ENCODE data around the gene MSH2. TPM values are rescaled to one million over a fixed set of nuclear protein-coding genes. Genes with fewer than 3 reads are reported as not detected.
A peak's percentile ranks its signal among the peaks of the same experiment; 100 is the strongest.
"Not testable (repeated sequence)": the region's sequence is repeated elsewhere in the genome, so short reads cannot be mapped to it uniquely, and the experiment has no call there.

The MSH2 gene
- total RNA-seq, 2 donors from 2014 or later: 126 to 135 TPM

DNA sequence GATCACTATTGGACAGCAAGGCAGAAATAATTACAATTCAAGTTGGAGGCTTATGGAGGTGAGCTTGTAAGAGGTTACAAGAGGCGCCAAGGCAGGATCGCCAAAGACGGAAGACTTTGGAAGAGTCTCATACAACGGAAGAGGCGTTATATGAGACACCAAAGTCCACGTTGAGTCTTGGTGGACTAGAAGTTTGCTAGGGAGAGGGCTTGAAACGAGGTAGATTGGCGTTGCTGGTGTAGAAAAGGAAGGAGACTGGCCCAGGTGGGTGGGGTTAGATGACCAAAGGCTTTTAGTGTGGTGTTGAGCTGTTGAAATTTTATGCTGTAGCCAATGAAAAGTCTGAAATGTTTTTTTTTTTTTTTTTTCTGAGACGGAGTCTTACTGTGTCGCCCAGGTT, 1.4 kb downstream of the MSH2 start:
- Histone ChIP-seq H3K36me3 (ENCODE audit: control insufficient read depth, insufficient read depth, low read length) (peaks cover 44% of the 10 kb centered on the region), H3K9ac (ENCODE audit: extremely low read depth, low read length, poor library complexity, severe bottlenecking) (peak overlapping the region; percentile 90), H3K9me3 (ENCODE audit: control insufficient read depth, low read length) (peaks cover 27% of the 10 kb centered on the region), H3K27ac (ENCODE audit: low read depth, low read length) (no peak overlapping the region), H3K4me3 (ENCODE audit: low read length) (peak overlapping the region; percentile 96), H3K4me1 (ENCODE audit: control insufficient read depth, insufficient read depth, low read length) (peaks cover 3% of the 10 kb centered on the region), H3K27me3 (ENCODE audit: control insufficient read depth, insufficient read depth, low read length, poor library complexity, severe bottlenecking) (no peaks in the 10 kb centered on the region)
- peaks cover 40% of the 10 kb centered on the region for H3K36me3 Mint-ChIP-seq (ENCODE audit: low read depth)
- peak; percentile 44 for DNase-seq
- TF ChIP-seq, protein P1, sequence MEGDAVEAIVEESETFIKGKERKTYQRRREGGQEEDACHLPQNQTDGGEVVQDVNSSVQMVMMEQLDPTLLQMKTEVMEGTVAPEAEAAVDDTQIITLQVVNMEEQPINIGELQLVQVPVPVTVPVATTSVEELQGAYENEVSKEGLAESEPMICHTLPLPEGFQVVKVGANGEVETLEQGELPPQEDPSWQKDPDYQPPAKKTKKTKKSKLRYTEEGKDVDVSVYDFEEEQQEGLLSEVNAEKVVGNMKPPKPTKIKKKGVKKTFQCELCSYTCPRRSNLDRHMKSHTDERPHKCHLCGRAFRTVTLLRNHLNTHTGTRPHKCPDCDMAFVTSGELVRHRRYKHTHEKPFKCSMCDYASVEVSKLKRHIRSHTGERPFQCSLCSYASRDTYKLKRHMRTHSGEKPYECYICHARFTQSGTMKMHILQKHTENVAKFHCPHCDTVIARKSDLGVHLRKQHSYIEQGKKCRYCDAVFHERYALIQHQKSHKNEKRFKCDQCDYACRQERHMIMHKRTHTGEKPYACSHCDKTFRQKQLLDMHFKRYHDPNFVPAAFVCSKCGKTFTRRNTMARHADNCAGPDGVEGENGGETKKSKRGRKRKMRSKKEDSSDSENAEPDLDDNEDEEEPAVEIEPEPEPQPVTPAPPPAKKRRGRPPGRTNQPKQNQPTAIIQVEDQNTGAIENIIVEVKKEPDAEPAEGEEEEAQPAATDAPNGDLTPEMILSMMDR (conservative IDR thresholded peaks at IDR 0.05): no peak
- H3K4me3 Mint-ChIP-seq: peak overlapping the region; percentile 98
- peaks cover 26% of the 10 kb centered on the region for H3K9me3 Mint-ChIP-seq
- H3K4me1 Mint-ChIP-seq: peaks cover 23% of the 10 kb centered on the region
- no peaks in the 10 kb centered on the region for H3K27me3 Mint-ChIP-seq (ENCODE audit: insufficient read depth)
- WGBS, 2 experiments (ENCODE audit: insufficient coverage in 1 of 2, insufficient read length in 1 of 2): 73 to 84% methylated on average over 8 to 10 of the region's 10 CpGs
- H3K27ac Mint-ChIP-seq: peak overlapping the region; percentile 99

DNA sequence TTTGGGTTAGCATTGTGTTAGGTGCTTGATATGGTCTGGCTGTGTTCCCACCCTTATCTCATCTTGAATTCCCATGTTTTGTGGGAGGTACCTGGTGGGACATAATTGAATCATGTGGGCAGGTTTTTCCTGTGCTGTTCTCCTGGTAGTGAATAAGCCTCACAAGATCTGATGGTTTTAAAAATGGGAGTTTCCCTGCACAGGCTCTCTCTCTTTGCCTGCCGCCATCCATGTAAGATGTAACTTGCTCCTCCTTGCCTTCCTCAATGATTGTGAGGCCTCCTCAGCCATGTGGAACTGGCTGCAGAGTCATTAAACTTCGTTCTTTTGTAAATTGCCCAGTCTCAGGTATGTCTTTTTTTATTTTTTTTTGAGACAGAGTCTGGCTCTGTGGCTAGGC, 2.8 kb downstream of the MSH2 start:
- Mint-ChIP-seq H3K36me3 (ENCODE audit: low read depth) (peaks cover 46% of the 10 kb centered on the region), H3K9me3 (peaks cover 26% of the 10 kb centered on the region), H3K4me1 (peaks cover 23% of the 10 kb centered on the region), H3K4me3 (peak overlapping the region; percentile 30), H3K27ac (peak overlapping the region; percentile 30), H3K27me3 (ENCODE audit: insufficient read depth) (no peaks in the 10 kb centered on the region)
- no peaks in the 10 kb centered on the region for H3K27me3 ChIP-seq (ENCODE audit: control insufficient read depth, insufficient read depth, low read length, poor library complexity, severe bottlenecking)
- TF ChIP-seq, protein P1 (conservative IDR thresholded peaks at IDR 0.05): no peak
- peaks cover 3% of the 10 kb centered on the region for H3K4me1 ChIP-seq (ENCODE audit: control insufficient read depth, insufficient read depth, low read length)
- no peak overlapping the region for H3K9ac ChIP-seq (ENCODE audit: extremely low read depth, low read length, poor library complexity, severe bottlenecking)
- no peak overlapping the region for H3K27ac ChIP-seq (ENCODE audit: low read depth, low read length)
- H3K9me3 ChIP-seq (ENCODE audit: control insufficient read depth, low read length): peaks cover 27% of the 10 kb centered on the region
- no peak for DNase-seq
- peak overlapping the region; percentile 74 for H3K4me3 ChIP-seq (ENCODE audit: low read length)
- 98 to 100% methylated on average over 1 to 2 of the region's 2 CpGs for WGBS, 2 experiments (ENCODE audit: insufficient coverage in 1 of 2, insufficient read length in 1 of 2)
- peaks cover 57% of the 10 kb centered on the region for H3K36me3 ChIP-seq (ENCODE audit: control insufficient read depth, insufficient read depth, low read length)

DNA sequence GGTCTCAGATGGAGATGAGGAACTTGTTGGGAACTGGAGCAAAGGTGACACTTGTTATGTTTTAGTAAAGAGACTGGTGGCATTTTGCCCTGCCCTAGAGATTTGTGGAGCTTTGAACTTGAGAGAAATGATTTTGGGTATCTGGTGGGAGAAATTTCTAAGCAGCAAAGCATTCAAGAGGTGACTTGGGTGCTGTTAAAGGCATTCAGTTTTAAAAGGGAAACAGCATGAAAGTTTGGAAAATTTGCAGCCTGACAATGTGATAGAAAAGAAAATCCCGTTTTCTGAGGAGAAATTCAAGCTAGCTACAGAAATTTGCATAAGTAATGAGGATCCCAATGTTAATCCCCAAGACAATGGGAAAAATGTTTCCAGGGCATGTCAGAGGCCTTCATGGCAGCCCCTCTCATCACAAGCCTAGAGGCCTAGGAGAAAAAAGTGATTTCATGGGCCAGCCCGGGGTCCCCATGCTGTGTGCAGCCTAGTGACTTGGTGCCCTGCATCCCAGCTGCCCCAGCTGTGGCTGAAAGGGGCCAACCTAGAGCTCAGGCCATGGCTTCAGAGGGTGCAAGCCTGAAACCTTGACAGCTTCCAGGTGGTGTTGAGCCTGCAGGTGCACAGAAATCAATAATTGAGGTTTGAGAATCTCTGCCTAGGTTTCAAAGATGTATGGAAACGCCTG, 3.8 kb downstream of the MSH2 start:
- Histone ChIP-seq H3K4me3 (ENCODE audit: low read length) (peak overlapping the region; percentile 74), H3K9me3 (ENCODE audit: control insufficient read depth, low read length) (peaks cover 27% of the 10 kb centered on the region), H3K36me3 (ENCODE audit: control insufficient read depth, insufficient read depth, low read length) (peaks cover 67% of the 10 kb centered on the region)
- H3K36me3 Mint-ChIP-seq (ENCODE audit: low read depth): peaks cover 54% of the 10 kb centered on the region
- not testable (repeated sequence) for H3K27me3 ChIP-seq (ENCODE audit: control insufficient read depth, insufficient read depth, low read length, poor library complexity, severe bottlenecking); H3K4me1 ChIP-seq (ENCODE audit: control insufficient read depth, insufficient read depth, low read length); H3K4me3 Mint-ChIP-seq; H3K27me3 Mint-ChIP-seq (ENCODE audit: insufficient read depth); DNase-seq; H3K9ac ChIP-seq (ENCODE audit: extremely low read depth, low read length, poor library complexity, severe bottlenecking); H3K27ac ChIP-seq (ENCODE audit: low read depth, low read length)
- 92 to 93% methylated on average over 3 of the region's 3 CpGs for WGBS, 2 experiments (ENCODE audit: insufficient coverage in 1 of 2, insufficient read length in 1 of 2)
- peaks cover 26% of the 10 kb centered on the region for H3K9me3 Mint-ChIP-seq
- peaks cover 22% of the 10 kb centered on the region for H3K4me1 Mint-ChIP-seq
- H3K27ac Mint-ChIP-seq: peak overlapping the region; percentile 67

DNA sequence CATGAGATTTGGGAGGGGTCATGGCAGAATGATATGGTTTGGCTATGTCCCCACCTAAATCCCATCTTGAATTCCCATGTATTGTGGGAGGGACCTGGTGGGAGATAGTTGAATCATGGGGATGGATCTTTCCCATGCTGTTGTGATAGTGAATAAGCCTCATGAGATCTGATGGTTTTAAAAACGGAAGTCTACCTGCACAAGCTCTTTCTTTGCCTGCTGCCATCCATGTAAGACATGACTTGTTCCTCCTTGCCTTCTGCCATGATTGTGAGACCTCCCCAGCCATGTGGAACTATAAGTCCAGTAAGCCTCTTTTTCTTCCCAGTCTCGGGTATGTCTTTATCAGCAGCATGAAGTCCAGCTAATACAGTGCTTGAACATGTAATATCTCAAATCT, 5.0 kb downstream of the MSH2 start:
- not testable (repeated sequence) for H3K9ac ChIP-seq (ENCODE audit: extremely low read depth, low read length, poor library complexity, severe bottlenecking); H3K4me1 ChIP-seq (ENCODE audit: control insufficient read depth, insufficient read depth, low read length); H3K27me3 ChIP-seq (ENCODE audit: control insufficient read depth, insufficient read depth, low read length, poor library complexity, severe bottlenecking); DNase-seq; H3K27me3 Mint-ChIP-seq (ENCODE audit: insufficient read depth); H3K4me3 Mint-ChIP-seq; H3K27ac ChIP-seq (ENCODE audit: low read depth, low read length)
- Histone ChIP-seq H3K4me3 (ENCODE audit: low read length) (peak overlapping the region; percentile 35), H3K36me3 (ENCODE audit: control insufficient read depth, insufficient read depth, low read length) (peaks cover 78% of the 10 kb centered on the region), H3K9me3 (ENCODE audit: control insufficient read depth, low read length) (peaks cover 27% of the 10 kb centered on the region)
- Mint-ChIP-seq H3K9me3 (peaks cover 26% of the 10 kb centered on the region), H3K4me1 (peaks cover 15% of the 10 kb centered on the region), H3K36me3 (ENCODE audit: low read depth) (peaks cover 64% of the 10 kb centered on the region), H3K27ac (peak overlapping the region; percentile 71)
- 96 to 100% methylated on average over 1 to 2 of the region's 2 CpGs for WGBS, 2 experiments (ENCODE audit: insufficient coverage in 1 of 2, insufficient read length in 1 of 2)
